Activated naive CD4-positive, alpha-beta T cell treated with anti-CD3 and anti-CD28 coated beads for 36 hours (primary cell): Measurements from ENCODE around the gene KRTAP10-10. TPM values are rescaled to one million over a fixed set of nuclear protein-coding genes. Genes with fewer than 3 reads are reported as not detected.
A peak's percentile ranks its signal among the peaks of the same experiment; 100 is the strongest.
"Not testable (repeated sequence)": the region's sequence is repeated elsewhere in the genome, so short reads cannot be mapped to it uniquely, and the experiment has no call there.

Experiments used
- CTCF ChIA-PET: fragments of 350-600 bp; sonication (Branson Sonifier 250); formaldehyde crosslinking; loops from one replicate; lab custom pipeline; 2021; ENCODE audit warnings: antibody characterized with exemption; lab: Charles Lee
- DNase-seq: peaks from one replicate; pipeline ENCODE4 v3.0.0-alpha.2; 2020
- H3K27ac Mint-ChIP-seq: one replicate; pipeline ENCODE4 v1.8.0; 2021; ENCODE audit warnings: mild to moderate bottlenecking, mixed read lengths
- H3K27me3 Mint-ChIP-seq: one replicate; pipeline ENCODE4 v1.8.0; 2021; ENCODE audit warnings: low read depth, mixed read lengths
- H3K36me3 Mint-ChIP-seq: one replicate; pipeline ENCODE4 v1.8.0; 2021; ENCODE audit warnings: low read depth, mixed read lengths
- H3K4me1 Mint-ChIP-seq: one replicate; pipeline ENCODE4 v1.8.0; 2021; ENCODE audit warnings: low read depth, mixed read lengths
- H3K4me3 Mint-ChIP-seq: one replicate; pipeline ENCODE4 v1.8.0; 2021; ENCODE audit warnings: mild to moderate bottlenecking, moderate library complexity, mixed read lengths
- H3K9me3 Mint-ChIP-seq: one replicate; pipeline ENCODE4 v1.8.0; 2021; ENCODE audit warnings: mixed read lengths
- intact Hi-C: fragments of 100-400 bp; cut with micrococcal nuclease; formaldehyde crosslinking; loops from one replicate; pipeline ENCODE4 v1.15.1; 2023
- total RNA-seq, 2 experiments: library from RNA; stranded (reverse); gene quantifications; one replicate each; pipeline ENCODE4 v1.2.3, GENCODE V29; 2021

Gene KRTAP10-10
- not detected for total RNA-seq

DNA sequence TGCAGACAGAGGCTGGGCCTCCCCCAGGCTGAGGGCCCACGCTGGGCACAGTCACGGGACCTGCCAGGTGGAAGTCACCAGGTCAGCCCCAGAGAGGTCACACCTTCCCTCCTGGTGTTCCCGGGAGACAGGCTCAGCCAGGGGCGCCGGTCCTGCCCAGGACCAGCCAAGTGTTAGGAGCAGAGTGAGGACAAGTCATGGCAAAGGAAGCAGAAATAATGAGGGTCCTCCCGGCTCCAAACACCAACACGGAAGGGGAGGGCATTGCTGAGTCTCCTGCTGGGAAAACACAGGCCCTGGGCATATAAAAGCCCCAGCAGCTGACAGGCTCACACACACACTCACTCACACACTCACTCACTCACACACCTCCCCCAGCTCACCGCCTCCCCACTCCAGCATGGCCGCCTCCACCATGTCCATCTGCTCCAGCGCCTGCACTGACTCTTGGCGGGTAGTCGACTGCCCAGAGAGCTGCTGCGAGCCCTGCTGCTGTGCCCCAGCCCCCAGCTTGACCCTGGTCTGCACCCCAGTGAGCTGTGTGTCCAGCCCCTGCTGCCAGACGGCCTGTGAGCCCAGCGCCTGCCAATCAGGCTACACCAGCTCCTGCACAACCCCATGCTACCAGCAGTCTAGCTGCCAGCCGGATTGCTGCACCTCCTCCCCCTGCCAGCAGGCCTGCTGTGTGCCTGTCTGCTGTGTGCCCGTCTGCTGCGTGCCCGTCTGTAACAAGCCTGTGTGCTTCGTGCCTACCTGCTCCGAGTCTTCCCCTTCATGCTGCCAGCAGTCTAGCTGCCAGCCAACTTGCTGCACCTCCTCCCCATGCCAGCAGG, at the start of gene KRTAP10-10:
KRTAP10-10 (plus strand) TSS at position 339 of the 833 bp plus-strand sequence; CDS start at position 401, 62 bp downstream.
- peaks cover 12% of the 10 kb centered on the region for H3K9me3 Mint-ChIP-seq
- H3K4me1 Mint-ChIP-seq, result peaks cover 3% of the 10 kb centered on the region
- H3K27ac Mint-ChIP-seq, result no peak within 1 kb of the TSS
- no peak for DNase-seq
- intact Hi-C loops, result no loop called here
- no peaks in the 10 kb centered on the region for H3K36me3 Mint-ChIP-seq
- no peak within 1 kb of the TSS for H3K4me3 Mint-ChIP-seq
- CTCF ChIA-PET, result no interaction called here
- no peaks in the 10 kb centered on the region for H3K27me3 Mint-ChIP-seq

- DNase-seq, result no peak
- Mint-ChIP-seq H3K27ac (no peak overlapping the region), H3K4me1 (no peaks in the 10 kb centered on the region), H3K4me3 (no peak overlapping the region), H3K36me3 (no peaks in the 10 kb centered on the region), H3K9me3 (no peaks in the 10 kb centered on the region), H3K27me3 (no peaks in the 10 kb centered on the region)
- CTCF ChIA-PET, result no interaction called here
- intact Hi-C loops, result no loop called here
These were observed 48.1 kb upstream of the KRTAP10-10 start for GRCh38 chr21:44589094-44589493.

DNA sequence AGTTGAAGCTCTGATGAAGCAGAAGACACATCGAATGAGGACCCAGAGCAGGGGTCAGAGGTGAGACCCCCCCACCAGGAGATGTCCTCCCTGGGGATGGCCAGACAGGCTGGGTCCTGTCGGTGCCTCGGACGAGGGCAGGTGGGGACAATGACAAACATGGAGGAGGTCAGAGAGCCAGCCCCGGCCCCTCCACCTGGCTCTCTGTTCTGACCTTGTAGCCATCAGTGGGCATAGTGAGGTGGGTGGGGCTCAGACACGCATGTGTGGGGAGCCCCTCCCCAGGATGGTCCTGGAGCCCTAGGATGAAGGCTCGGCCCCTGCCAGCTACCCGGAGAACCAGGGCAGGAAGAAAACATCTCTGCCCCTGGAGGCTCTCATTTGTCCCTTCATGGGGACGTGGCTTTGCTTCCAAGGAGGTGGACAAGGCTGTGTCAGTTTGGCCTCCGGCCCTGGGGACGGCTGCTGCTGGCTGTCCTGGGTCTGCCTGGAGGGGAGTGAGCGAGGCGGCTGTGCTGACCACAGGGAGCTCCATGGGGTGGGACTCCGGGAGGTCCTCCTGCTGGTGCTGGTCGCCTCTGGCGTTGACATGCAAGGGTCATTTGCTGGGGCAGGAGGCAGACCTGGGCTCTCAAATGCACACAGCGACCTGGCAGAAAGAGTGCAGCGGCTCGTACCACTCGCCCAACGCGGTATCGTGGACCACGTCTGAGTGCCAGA, 47.4 kb upstream of the KRTAP10-10 start:
- DNase-seq, result no peak
- Mint-ChIP-seq H3K27ac (no peak overlapping the region), H3K9me3 (no peaks in the 10 kb centered on the region), H3K36me3 (no peaks in the 10 kb centered on the region), H3K27me3 (no peaks in the 10 kb centered on the region), H3K4me1 (no peaks in the 10 kb centered on the region), H3K4me3 (no peak overlapping the region)
- CTCF ChIA-PET, result no interaction called here
- intact Hi-C loops, result no loop called here

DNA sequence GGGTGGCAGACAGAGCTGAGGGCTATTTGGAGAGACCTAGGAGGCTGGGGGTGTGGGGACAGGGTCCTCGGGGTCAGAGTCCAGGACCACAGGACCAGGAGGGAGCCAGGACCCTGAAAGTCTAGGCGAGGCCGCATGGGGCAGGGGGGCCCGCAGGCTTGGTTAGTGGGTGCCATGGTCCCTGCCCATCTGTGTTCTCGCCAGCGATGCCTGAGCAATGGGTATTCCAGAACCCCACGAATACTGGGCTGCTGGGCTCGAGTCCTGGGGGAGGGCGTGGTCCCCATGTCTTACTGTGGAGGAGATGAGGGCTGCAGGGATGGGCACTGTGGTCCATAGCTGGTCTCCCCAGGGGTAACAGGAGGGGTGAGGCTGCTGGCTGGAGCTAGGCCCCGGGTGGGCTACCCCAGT, 46.8 kb upstream of the KRTAP10-10 start:
- CTCF ChIA-PET, result no interaction called here
- H3K4me1 Mint-ChIP-seq, result no peaks in the 10 kb centered on the region
- no peak overlapping the region for H3K4me3 Mint-ChIP-seq
- H3K9me3 Mint-ChIP-seq, result no peaks in the 10 kb centered on the region
- no peaks in the 10 kb centered on the region for H3K36me3 Mint-ChIP-seq
- H3K27me3 Mint-ChIP-seq, result no peaks in the 10 kb centered on the region
- DNase-seq, result no peak
- H3K27ac Mint-ChIP-seq, result no peak overlapping the region
- intact Hi-C loops, result no loop called here

- H3K27ac Mint-ChIP-seq, H3K4me1 Mint-ChIP-seq, H3K36me3 Mint-ChIP-seq, H3K4me3 Mint-ChIP-seq, H3K27me3 Mint-ChIP-seq, H3K9me3 Mint-ChIP-seq, CTCF ChIA-PET, DNase-seq, intact Hi-C loops: not testable (repeated sequence)
These were observed 46.0 kb upstream of the KRTAP10-10 start for GRCh38 chr21:44590897-44591800.

GRCh38 chr21:44591801-44592130, 45.4 kb upstream of the KRTAP10-10 start:
- H3K4me3 Mint-ChIP-seq, H3K36me3 Mint-ChIP-seq, H3K4me1 Mint-ChIP-seq, H3K27me3 Mint-ChIP-seq, H3K27ac Mint-ChIP-seq, CTCF ChIA-PET, DNase-seq, H3K9me3 Mint-ChIP-seq: not testable (repeated sequence)
- intact Hi-C loops, result loop anchor here (1.0 kb wide), 1 partner anchor 18 kb away; the partner anchor contains the start of gene KRTAP10-4

- Mint-ChIP-seq H3K4me1 (no peaks in the 10 kb centered on the region), H3K4me3 (no peak within 1 kb of the TSS), H3K9me3 (no peaks in the 10 kb centered on the region), H3K36me3 (no peaks in the 10 kb centered on the region), H3K27me3 (no peaks in the 10 kb centered on the region), H3K27ac (no peak within 1 kb of the TSS)
- CTCF ChIA-PET, result no interaction called here
- intact Hi-C loops, result loop anchor here (1.0 kb wide), 1 partner anchor 19 kb away; the partner anchor contains the start of gene KRTAP10-4
- no peak for DNase-seq
These were observed 44.5 kb upstream of the KRTAP10-10 start, which contains the start of gene KRTAP10-6 for GRCh38 chr21:44592446-44593311. KRTAP10-6 (minus strand) TSS chr21:44592505; CDS start chr21:44592484, 21 bp downstream.

- intact Hi-C loops, result no loop called here
- CTCF ChIA-PET, result no interaction called here
- H3K9me3 Mint-ChIP-seq, result peaks cover 4% of the 10 kb centered on the region
- no peak for DNase-seq
- no peaks in the 10 kb centered on the region for H3K27me3 Mint-ChIP-seq
- peak overlapping the region; percentile 4 for H3K27ac Mint-ChIP-seq
- H3K4me3 Mint-ChIP-seq, result no peak overlapping the region
- H3K4me1 Mint-ChIP-seq, result no peaks in the 10 kb centered on the region
- H3K36me3 Mint-ChIP-seq, result no peaks in the 10 kb centered on the region
These were observed 43.4 kb upstream of the KRTAP10-10 start for GRCh38 chr21:44593598-44594405.

GRCh38 chr21:44594406-44594916, 42.7 kb upstream of the KRTAP10-10 start:
- Mint-ChIP-seq H3K4me1 (no peaks in the 10 kb centered on the region), H3K4me3 (no peak overlapping the region), H3K9me3 (peaks cover 5% of the 10 kb centered on the region), H3K27me3 (no peaks in the 10 kb centered on the region), H3K36me3 (no peaks in the 10 kb centered on the region), H3K27ac (peak overlapping the region; percentile 4)
- CTCF ChIA-PET, result interaction anchor here (0.7 kb wide), 1 partner anchor 615 kb away, joined by 3 read pairs; no protein-coding TSS in a partner anchor
- intact Hi-C loops, result no loop called here
- DNase-seq, result no peak

- no peak overlapping the region for H3K4me3 Mint-ChIP-seq
- CTCF ChIA-PET, result interaction anchor here (0.6 to 1.6 kb wide), 3 partner anchors 85 to 198 kb away, joined by 3 to 5 read pairs (median 3); no protein-coding TSS in a partner anchor
- H3K27ac Mint-ChIP-seq, result no peak overlapping the region
- no peaks in the 10 kb centered on the region for H3K36me3 Mint-ChIP-seq
- H3K4me1 Mint-ChIP-seq, result no peaks in the 10 kb centered on the region
- DNase-seq, result no peak
- peaks cover 5% of the 10 kb centered on the region for H3K9me3 Mint-ChIP-seq
- intact Hi-C loops, result no loop called here
- H3K27me3 Mint-ChIP-seq, result no peaks in the 10 kb centered on the region
These were observed 41.6 kb upstream of the KRTAP10-10 start for GRCh38 chr21:44595524-44595923.
